Astrocyte of the spinal cord (primary cell): ENCODE results near the gene GLT8D1.

Experiments used
- DNase-seq: peaks from one replicate; pipeline ENCODE4 v3.0.0; 2011; ENCODE audit warnings: low read depth, low spot score
- H3K4me3 ChIP-seq: 2 replicates; pipeline ENCODE4 v1.5.1; 2011; ENCODE audit warnings: low read depth, mild to moderate bottlenecking, low read length, moderate library complexity
- in situ Hi-C: cut with HindIII; loops from 2 replicates; pipeline ENCODE4 v1.10.0; 2017; ENCODE audit warnings: low sequenced_read_pairs
- TF ChIP-seq, protein P1 (sequence below): IDR thresholded peaks from 2 replicates; pipeline ENCODE4 v1.5.1; 2012; ENCODE audit warnings: low read depth, mild to moderate bottlenecking, low read length, inconsistent platforms

GLT8D1 gene

DNA sequence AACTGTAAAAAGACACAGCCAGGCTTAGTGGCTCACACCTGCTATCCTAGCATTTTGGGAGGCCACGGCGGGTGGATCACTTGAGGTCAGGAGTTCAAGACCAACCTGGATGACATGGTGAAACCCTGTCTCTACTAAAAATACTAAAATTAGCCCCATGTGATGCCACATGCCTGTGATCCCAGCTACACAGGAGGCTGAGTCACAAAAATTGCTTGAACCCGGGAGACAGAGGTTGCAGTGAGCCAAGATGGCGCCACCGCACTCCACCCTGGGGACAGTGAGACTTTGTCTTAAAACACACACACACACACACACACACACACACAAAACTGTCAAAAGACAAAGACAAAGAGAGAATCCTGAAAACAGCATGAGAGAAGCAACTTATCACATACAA lies 18.3 kb upstream of the GLT8D1 start:
- in situ Hi-C loops: no loop called here
- no peak for DNase-seq
- no peak overlapping the region for H3K4me3 ChIP-seq
- TF ChIP-seq, protein P1, sequence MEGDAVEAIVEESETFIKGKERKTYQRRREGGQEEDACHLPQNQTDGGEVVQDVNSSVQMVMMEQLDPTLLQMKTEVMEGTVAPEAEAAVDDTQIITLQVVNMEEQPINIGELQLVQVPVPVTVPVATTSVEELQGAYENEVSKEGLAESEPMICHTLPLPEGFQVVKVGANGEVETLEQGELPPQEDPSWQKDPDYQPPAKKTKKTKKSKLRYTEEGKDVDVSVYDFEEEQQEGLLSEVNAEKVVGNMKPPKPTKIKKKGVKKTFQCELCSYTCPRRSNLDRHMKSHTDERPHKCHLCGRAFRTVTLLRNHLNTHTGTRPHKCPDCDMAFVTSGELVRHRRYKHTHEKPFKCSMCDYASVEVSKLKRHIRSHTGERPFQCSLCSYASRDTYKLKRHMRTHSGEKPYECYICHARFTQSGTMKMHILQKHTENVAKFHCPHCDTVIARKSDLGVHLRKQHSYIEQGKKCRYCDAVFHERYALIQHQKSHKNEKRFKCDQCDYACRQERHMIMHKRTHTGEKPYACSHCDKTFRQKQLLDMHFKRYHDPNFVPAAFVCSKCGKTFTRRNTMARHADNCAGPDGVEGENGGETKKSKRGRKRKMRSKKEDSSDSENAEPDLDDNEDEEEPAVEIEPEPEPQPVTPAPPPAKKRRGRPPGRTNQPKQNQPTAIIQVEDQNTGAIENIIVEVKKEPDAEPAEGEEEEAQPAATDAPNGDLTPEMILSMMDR: no peak

DNA sequence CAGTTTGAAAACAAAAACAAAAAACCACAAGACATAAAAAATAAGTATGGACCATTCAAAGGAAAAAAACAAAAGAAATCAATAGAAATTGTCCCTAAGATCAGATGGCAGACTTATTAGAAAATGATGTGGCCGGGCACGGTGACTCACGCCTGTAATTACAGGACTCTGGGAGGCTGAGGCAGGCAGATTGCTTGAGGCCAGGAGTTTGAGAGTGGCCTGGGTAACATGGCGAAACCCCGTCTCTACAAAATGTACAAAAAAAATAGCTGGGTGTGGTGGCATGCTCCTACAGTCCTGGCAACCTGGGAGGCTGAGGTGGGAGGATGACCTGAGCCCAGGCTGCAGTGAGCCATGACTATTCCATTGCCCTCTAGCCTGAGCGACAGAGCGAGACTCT lies 16.9 kb upstream of the GLT8D1 start:
- TF ChIP-seq, protein P1: no peak
- DNase-seq: no peak
- in situ Hi-C loops: no loop called here
- H3K4me3 ChIP-seq: no peak overlapping the region

DNA sequence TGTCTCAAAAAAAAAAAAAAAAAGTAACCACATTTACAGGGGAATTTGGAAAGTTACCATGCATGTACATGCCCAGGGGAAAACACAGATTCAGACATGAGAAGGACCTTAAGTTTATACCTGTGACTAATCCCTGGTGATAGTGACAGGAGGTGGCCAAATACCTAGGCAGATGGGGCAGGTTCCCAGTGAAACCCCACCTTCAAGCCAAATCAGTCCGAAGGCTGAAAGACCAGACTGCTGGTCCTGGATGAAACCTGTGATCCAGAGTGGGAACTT lies 16.1 kb upstream of the GLT8D1 start:
- no peak overlapping the region for H3K4me3 ChIP-seq
- in situ Hi-C loops: no loop called here
- no peak for DNase-seq
- TF ChIP-seq, protein P1: no peak

DNA sequence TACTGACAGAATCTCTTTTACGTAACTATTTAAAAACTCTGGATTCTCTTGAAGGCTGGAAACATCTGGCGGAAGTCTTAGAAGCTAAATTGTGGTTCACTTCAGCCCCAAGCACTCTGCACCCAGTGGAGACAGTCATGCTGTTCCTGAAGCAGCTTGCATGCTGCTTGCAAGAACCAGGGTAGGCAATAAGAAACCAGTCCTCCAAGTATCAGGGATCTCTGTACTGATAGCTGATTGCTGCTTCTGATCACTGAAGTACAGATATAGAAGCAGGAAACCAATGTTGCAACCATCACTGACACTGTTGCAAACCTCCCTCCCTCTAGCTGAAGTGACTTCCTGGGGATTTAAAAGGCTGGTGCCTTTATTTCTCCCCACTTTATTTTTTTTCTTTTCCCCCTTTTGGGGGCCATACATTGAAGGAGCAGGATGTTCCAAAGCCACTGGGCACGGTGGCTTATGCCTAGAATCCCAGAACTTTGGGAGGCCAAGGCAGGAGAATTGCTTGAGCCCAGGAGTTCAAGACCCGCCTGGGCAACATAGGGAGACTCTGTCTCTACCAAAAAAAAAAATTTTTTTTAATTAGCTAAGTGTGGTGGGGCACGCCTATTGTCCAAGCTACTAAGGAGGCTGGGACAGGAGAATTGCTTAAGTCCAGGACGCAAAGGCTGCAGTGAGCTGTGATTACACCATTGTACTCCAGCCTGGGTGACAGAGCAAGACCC lies 15.6 kb upstream of the GLT8D1 start:
- in situ Hi-C loops: no loop called here
- TF ChIP-seq, protein P1: no peak
- no peak overlapping the region for H3K4me3 ChIP-seq
- DNase-seq: no peak

DNA sequence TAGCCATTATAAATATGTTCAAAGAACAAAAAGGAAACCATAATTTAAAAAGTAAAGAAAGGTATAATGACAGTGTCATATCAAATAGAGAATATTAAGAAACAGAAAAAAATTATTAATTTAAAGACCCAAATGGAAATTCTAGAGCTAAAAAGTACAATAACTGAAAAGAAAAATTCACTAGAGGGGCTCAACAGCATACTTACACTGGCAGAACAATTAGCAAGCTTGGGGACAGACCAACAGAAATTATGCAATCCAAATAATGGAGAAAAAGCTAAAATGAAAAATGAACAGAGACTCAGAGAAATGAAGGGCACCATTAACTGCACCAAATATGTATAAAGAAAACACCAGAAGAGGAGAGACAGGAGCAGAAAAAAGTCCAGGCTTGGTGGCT lies 14.0 kb upstream of the GLT8D1 start:
- TF ChIP-seq, protein P1: no peak
- in situ Hi-C loops: no loop called here
- no peak overlapping the region for H3K4me3 ChIP-seq
- no peak for DNase-seq

DNA sequence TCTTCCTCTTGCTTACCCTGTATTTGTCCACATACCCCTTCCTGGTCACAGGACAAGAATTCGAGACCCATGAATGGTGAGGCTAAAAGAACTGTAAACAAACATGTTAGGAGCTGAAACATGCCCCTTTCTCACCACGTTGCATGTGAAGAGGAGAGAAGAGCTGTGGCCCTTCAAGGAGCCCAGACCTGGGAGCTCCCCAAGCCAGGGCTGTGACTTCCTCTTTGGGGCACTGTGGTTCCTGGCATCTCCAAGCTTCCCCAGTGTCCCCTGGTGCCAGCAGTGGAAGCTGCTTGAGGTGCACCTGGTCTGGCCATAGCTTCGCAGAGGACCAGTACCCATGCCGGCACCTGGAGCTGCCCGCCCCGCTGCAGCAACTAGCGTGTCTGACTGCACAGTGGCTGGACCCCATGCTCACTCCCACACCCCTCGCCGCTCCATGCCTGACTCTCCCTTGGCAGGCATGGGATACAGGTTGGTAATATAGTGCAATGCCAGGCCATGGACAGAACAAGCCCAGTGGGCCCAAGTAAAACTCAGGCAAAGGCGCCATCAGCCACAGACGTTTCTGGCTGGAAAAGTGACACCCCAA lies 10.2 kb upstream of the GLT8D1 start:
- TF ChIP-seq, protein P1: no peak
- in situ Hi-C loops: no loop called here
- no peak overlapping the region for H3K4me3 ChIP-seq
- no peak for DNase-seq
